ENCODE data around the gene FSHR.

Gene FSHR

GRCh38 chr2:49111456-49111855, 42.9 kb downstream of the FSHR start:
- no peak for DNase-seq

DNA sequence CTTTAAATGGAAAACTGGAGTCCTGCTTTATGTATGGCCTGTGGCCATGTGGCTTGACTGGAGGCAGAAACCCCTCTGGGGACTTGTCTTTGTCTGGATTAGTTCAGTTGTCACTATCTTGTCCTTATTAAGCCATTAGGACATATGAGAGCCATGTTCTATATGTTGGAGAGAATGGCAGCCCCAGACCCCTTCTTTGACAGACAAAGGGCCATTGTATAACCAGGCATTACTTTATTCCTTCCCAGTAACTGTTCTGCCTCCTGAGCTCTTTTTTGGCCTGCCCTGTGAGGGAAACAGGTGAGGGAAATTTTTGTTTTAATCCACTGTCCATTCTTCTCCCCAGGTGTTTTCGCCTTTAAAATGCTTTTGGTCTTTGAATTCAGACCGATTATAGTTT, 43.3 kb downstream of the FSHR start:
- no peak for DNase-seq

DNA sequence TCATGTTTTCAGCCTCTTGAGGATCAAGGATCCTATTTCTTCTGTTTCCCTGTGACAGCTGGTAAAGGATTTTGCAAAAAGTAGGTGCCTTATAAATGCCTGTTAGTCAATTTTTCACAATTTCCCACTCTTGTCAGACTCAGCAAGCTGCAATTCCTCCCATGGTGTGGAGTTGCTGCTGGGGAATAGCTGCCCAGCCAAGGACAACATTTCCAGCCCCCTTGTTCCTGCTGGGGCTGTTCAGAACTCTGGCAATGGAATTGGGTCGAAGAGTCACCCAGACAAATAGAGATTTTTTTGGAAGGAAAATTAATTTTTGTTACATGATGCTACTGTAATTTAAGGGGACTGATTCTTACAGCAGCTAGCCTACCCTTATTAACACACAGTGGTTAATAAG, 43.7 kb downstream of the FSHR start:
- no peak for DNase-seq

- no peak for DNase-seq
Measured at GRCh38 chr2:49108851-49109250, 45.5 kb downstream of the FSHR start.

DNA sequence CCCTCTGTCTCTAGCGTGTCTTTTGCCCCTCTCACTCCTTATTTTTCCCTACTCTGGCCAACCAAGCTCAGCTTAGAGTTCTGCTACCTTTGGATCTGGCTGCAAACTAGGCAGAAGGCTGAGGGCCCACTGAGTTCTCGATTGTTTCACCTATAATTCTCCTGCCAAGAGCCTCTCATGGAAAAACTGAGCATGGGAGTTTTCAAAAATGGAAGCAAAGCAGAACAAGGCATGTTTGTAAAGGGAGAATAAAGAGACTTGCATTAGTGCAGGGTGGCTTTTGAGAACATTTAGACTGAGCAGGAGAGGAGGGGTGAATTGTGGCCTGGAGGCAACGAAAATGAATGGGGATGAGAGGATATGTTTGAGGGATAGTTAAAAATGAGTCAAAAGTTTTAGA, 45.9 kb downstream of the FSHR start:
- DNase-seq, result no peak

GRCh38 chr2:49105506-49105905, 48.8 kb downstream of the FSHR start:
- no peak for DNase-seq

DNA sequence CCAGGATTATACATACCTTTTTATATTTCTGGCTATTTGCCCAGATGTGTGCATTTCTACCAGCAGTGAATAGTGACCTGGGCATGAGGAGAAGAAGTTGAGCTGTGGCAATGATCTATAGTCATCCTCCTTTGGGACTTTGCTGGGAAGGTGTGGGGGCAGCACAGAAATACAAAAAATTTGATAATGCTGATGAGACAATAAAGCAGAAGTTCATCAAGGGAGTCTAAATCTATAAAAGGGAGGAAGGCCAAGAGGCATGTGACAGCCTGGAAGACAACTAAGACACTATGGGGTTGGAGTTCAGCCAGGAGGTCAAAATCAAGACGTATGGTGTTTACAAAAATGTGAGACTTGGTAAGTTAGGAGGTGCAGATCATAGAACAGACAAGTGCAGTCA, 52.2 kb downstream of the FSHR start:
- no peak for DNase-seq

DNA sequence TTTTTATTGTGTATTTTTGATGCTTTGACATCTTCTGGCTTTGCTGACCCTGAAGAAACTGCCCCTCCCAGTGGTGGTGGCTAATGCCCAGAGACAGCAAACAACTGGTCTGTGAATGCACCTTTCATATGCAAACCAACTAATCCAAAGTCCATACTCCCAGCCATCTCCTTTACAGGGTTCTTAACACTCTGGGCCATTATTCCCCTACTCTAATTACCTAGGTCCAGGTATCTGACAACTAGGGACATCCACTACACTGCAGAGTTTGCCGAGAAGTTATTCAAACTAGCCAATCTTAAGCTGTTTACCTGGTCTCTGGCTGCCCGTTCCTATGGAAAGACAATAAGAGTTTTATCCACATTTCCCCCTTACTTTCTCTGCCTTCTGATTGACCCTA, 73.6 kb downstream of the FSHR start:
- DNase-seq, result no peak

GRCh38 chr2:49070716-49071115, 83.6 kb downstream of the FSHR start:
- DNase-seq, result no peak

GRCh38 chr2:49069829-49070228, 84.5 kb downstream of the FSHR start:
- DNase-seq, result no peak

DNA sequence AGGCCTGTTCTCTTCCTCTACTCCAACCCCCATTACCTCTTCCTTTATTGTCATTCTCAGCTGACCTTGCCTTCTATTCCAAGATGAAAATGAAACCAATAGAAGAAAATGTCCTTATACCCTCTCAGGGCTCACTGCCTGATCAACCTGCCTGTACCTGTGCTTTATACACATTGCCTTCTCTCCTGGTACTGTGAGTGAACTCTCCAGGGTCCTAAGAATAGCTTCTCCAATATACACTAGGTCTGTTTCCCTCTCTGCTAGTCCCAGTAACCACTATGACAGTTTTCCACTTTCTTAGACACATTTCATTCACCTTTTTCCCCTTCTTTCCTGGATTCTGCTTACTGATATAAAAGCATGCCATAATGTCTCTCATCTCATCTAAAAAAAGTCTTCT, 85.7 kb downstream of the FSHR start:
- no peak for DNase-seq

DNA sequence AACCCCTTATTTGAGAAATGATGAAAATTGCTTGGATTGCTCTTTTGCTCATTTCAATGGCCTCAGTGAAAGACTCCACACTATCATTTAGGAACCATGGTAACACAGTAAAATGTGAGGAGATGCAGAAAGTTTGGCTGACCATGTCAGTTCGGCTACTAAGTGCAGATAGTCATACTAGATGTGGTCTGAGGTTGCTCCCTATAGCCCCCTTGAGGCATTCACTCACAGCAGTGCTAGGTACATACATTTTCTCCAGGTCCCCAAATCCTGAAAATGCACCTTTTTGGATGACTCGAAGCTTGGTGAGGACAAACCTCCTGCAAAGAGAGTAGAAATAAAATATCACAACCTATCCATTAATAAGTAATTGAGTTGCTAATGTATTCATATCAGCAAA, 86.3 kb downstream of the FSHR start:
- DNase-seq, result no peak

DNA sequence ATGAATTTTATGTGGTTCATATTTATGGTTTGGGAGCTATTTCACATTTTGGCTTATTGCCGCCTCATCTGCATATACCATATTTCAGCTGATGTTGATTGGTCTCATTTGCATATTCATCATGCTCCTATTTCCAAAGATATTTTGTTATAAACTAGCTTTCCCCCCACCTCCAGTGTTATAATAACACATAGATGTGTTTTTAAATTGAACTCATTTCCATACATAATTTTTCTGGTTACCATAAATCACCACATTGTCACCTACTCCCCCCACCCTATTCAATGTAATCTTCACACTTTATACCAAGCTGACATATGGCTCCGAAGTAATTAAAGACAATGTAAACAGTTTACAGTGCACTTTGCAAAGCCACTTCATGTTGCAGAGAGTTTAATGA, 101.2 kb downstream of the FSHR start:
- DNase-seq, result no peak

DNA sequence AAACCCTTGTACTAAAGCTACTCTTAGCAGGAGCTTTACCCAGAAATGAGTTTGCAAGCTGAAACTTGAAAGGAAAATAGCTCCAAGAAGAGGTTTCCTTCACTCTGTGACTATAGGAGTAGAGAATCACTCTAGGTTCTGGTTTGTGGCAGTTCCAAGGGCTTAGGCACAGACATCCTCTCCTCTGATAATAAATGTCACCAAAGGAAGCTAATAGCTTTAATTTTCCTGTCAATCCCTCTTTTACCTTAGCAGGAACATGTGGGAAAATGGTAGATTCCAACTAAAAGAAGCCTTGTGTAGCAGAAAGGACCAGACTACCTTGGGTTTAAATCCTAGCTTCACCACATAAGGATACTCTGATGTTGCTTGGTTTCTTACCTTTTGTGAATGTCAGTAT, 104.0 kb downstream of the FSHR start:
- no peak for DNase-seq

DNA sequence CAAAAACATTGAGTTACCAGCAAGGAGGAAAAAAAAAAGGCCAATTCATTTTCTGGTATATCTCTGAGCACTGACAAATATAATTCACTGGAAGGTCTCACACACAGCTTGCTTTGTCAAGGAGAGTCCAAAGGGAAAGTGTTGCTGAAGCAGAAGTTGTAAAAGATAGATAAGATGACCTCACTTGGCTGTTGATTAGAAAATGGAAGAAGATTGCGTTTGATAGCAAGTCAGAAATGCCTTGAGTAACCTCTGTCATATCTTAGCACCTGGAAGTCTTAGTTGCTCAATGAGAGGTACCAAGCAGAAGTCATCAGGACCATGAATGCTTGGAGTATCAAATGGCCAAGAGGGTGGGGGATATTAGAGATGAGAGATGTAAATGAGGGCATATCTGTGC, 105.2 kb downstream of the FSHR start:
- no peak for DNase-seq

- DNase-seq, result no peak
Measured at GRCh38 chr2:49045083-49045482, 109.2 kb downstream of the FSHR start.

- no peak for DNase-seq
Measured at GRCh38 chr2:49044350-49045079, 109.8 kb downstream of the FSHR start.

DNA sequence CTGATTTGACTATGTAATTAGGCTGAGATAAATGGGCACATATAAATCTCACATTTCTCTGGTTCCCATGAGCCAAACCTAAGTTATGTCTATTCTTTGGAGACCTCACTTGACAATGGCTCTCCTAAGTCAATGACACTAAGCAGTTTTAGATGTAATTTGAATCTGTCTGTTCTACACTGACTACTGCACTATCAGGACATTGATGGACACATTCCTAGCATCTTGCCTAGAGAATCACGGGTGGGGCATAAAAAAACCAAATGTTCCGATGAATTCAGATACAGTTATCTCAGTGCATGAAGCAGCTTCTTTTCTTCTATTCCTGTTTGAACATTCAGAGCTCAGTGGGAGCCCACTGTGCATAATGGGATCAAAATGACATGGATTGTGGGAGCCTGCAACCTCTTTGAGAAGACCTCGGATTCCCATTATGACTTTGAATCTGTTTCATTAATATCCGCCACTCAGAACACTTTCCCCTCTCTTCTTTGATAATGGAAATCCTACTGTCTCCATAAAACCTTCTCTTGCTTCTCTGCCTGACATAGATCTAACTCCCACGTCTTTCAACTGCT, 110.8 kb downstream of the FSHR start:
- DNase-seq, result no peak

DNA sequence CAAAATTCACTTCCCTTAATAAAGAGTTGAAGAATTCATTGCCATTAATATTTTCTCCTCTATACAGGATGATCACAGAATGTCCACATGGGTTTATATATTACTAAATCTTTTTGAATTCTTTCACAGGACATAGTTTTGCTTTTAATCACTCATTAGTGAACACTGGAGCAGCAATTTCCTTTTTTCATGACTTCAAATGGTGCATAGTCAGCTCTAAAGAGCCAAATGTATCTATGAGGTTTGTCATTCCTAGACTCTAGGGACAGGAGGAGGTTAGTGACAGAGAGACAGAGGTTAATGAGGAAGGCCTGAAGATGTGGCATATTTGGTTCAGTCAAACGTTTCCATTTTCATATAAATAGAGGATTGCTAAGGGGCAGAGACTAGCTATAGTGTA, 111.8 kb downstream of the FSHR start:
- no peak for DNase-seq

DNA sequence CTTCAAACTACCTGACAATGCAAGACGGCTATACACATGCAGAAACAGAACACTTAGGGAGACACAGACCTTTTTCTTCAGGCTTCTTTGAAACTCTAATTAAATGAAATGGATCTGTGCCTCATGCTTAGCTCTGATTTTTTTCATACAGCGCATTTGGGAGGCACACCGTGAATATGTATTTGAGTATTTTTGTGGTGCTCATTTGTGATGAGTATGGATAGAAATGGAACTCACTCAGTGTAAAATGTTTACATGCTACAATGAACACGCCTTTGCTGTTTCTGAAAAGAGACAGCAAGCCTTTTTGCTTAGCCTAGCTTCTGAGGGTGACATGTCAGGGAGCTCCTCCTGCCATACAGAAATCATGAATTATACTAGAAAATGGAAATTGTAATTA, 113.3 kb downstream of the FSHR start:
- DNase-seq, result no peak

GRCh38 chr2:49037197-49037596, 117.1 kb downstream of the FSHR start:
- DNase-seq, result no peak

- no peak for DNase-seq
Measured at GRCh38 chr2:49035481-49035880, 118.8 kb downstream of the FSHR start.

DNA sequence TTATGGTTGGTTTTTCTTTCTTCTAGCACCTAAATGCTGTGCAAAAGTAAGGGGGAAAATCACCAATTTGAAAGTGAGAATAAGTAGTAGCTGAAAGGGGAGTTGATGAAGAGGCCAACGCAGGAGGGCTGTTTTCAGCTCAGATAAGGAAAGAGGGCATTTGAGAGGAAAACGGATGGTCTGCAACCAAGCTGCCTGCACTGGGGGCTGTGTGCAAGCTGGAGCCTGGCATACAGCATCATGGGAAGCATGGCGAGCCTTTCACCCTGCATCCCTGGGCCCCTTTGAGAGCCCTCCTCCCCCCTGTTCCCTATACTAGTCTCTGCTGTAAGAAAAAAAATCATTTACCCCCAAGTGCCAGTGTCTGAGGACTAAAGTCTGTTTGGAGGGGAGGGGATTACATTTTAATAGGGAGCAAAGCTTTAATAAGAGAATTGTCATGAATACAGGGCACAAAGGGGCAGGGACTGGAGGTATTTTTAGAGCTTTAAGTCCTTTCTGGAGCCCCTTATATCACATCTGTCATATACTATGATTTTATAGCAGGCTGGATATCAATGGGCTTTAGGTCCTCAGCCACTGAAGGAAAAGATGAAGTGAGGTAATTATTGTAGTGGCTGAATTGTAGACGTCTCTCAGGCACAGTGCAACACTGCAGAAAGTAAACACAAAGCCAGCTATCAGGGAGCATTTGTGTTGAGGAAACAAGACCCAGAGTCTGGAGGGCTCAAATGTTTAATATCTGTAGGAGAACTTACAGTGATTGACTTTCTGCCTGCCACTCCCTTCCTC, 120.7 kb downstream of the FSHR start:
- no peak for DNase-seq

- no peak for DNase-seq
Measured at GRCh38 chr2:49032936-49033335, 121.4 kb downstream of the FSHR start.
